Astrocyte of the hippocampus (primary cell): ENCODE results near the gene GLB1L2.
A peak's percentile ranks its signal among the peaks of the same experiment; 100 is the strongest.

Experiments used
- DNase-seq: peaks from one replicate; pipeline ENCODE4 v3.0.0; 2011; ENCODE audit warnings: low read depth, low spot score

The GLB1L2 gene

DNA sequence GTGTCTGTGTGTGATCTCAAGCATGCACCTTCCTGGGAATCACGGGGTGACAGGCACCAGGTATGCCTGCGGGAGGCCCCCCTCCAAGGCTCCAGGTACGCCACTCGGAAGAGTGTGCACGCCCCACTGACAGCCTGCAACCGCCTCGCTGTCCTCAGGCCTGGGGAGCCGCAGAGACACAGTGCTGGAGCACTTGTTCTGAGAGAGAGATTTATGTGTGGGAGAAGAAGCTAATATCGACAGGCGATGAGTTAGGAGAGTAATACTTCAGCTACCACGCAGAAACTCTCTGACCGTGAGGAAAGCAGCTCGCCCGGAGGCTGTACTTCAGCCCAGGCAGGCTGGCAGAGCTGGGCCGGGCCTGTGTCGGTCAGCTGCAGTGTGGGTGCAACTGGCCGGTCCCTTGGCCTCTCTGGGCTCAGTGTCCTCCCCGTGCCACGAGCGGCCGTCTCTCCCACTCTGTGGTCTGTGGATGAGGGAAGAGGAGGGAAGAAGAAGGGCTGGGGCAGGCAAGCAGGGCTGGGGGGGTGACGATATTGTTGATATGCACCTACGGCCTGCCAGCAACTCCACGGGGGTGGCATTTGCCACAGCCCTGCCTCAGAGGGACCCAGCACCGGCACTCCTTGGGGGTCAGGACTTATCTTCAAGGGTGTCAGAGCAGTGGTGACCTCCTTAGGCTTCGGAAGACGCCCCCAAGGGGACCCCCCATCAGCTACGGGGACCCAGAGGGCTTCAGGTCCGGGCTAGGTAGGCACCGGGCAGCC is 73.0 kb downstream of the GLB1L2 start:
- DNase-seq, result no peak

DNA sequence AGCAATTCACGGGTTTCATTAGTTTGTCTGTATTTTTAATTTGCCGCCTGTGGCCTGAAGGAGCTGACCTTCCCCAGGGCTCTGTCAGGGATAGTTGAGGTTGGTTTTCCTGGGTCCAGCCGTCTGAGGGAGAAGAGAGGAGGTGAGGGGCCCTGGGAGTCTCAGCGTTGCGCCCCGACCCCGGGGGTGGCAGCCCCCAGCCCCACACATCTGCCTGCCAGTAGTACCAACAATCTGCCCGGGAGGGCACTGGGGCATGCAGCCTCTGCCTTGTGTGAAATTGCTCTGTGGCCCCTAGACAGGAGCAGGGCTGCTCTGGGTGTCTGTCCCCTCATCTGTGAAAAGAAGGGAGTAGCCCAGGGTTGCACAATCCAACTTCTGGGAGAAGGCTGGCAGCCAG is 73.6 kb downstream of the GLB1L2 start:
- DNase-seq, result no peak

DNA sequence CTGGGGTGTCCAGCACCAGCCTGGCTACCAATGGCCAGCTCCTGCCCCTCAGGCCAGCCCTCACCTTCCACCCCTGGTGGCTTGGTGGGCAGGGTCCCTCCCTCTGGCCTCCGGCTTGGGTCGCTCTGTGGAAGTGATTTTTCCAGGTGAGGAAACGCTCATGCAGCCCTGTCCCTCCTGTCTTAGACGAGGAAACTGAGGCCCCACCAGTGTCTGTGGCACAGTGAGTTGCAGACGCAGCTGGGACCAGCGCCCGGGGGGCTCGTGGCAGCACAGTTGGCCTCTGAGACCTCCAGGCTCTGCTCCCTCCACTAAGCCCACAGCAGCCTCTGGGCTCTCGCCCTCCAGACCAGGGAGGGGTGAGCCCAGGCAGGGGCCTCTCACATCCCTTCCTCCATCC is 74.1 kb downstream of the GLB1L2 start:
- DNase-seq, result no peak

DNA sequence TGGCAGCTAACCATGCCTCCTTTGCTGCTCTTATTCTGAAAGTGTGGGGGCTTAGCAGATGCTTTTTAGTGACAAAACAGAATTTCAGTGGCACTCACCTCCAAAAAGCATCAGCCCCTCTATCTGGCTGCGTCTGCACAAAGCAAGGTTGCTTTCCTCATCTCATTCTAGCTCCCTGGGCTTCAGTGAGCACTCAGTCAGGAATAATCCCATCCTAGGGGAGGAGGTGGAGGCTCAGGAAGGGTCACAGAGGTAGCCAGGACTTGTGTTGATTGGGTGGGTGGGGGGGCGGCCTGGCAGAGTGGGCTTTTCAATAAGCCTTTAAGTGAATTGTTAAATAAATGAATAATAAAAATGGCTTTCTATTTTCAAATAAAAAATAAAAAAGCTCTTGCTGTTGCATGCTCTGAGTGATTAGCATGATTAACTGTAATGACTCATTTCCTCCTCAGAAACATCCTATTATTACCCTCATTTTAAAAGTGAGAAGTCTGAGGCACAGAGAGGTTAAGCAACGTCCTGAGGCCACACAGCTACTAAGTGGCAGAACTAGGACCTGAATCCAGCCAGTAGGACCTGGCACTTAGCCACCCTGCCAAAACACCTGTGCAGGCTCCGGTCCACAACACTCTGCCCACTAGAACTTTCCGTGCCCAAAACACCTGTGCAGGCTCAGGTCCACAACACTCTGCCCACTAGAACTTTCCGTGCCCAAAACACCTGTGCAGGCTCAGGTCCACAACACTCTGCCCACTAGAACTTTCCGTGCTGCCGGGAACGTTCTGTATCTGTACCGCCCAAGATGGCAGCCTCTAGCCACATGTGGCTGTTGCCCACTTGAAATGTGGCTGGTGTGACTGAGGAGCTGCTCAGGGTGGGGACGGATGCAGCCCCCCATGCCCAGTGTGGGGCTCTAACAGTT is 74.7 kb downstream of the GLB1L2 start:
- DNase-seq, result no peak

DNA sequence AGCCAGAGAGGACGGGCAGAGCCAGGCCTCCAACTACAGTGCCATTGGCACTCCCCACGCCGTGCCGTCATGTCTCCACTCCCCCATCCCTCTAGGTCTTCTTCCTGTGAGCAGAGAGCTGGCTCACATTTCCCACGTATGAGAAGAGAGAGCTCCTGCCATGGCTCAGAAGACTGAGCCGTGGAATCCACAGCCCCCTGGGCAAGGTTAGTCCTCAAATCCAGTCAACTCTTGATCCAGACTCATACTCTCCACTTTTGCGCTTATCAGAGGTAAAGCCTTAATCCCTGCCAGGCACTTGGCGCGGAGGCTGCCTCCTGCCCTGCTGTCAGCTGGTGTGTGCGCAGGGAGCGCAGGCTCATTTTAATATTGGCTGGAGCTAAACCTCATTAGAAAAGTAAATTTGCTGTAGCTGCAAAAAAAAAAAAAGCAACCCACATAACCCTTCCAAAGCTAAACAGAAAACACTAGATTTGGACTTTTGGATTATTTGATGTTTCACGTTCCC is 75.6 kb downstream of the GLB1L2 start:
- no peak for DNase-seq

DNA sequence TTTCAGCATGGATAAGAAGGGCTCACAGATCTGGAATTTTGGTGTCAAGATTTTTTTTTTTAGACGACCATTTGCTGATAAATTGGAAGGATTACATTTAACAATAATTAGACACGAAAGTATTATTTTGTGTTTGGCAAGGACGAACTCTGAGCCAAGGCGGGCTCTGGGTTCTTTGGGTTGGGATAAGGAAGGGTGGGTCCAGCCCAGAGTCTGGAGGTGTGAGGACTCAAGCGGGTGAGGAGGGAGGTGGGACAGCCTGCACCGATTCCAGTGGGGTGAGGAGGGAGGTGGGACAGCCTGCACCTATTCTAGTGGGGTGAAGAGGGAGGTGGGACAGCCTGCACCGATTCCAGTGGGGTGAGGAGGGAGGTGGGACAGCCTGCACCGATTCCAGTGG is 76.1 kb downstream of the GLB1L2 start:
- DNase-seq, result no peak

DNA sequence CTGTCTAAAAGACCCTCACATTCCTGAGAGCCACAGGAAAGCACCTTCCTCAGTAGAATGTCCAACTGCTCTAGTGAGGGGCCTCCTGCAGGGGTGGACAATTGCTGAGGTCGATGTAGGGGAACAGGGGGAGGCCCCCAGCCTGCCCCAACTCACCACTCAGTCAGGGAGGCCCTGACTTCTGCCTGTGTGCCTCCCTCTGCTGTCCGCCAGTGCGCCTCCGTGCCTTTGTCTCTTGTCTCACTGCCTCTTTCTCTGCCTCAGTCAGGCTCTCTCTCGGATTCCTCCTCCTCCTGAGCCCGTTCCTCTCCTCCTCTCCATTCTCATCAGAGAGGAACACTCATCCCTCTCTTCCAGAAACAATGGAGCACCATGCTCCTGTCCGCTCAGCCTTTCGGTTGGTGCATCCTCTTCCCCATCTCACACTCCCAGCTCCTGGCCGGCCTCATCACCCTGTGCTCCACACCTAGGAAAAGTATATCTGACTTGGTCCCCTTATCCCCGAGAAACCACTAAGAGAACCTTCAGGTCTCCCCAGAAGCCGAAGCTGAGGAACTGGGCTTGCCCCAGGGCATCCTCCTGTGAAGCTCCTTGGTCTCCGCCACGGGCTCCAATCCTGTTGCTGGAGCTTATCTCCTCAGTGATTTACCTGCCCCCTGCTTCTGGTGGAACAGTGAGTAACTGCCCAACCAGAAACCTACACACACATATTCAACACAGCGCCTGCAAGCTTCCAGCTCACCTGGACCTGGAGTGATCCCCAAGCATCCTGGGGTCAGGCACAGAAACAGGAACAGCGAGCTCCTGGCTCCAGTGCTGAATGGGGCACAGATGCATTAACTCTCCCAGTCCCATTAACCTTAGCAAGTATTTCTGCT is 78.0 kb downstream of the GLB1L2 start:
- no peak for DNase-seq

DNA sequence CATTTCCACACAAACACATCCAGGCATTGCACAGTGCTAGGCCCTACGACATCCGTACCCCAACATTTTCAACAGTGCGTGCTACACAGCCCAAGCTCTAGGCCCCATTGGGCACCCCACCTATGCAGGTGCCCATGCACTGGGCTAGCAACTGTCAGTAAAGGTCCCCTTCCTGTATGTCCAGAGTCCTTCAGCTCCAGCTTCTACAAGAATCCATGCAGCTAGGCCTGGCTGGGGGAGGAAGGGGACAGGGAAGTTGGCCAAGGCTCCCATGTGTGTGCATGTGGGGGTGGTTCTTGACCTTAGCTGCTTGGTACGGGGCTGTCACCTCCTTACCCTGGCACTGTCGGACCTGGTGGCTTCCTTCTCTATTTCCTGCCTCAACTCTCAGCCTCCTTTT is 79.0 kb downstream of the GLB1L2 start:
- no peak for DNase-seq

DNA sequence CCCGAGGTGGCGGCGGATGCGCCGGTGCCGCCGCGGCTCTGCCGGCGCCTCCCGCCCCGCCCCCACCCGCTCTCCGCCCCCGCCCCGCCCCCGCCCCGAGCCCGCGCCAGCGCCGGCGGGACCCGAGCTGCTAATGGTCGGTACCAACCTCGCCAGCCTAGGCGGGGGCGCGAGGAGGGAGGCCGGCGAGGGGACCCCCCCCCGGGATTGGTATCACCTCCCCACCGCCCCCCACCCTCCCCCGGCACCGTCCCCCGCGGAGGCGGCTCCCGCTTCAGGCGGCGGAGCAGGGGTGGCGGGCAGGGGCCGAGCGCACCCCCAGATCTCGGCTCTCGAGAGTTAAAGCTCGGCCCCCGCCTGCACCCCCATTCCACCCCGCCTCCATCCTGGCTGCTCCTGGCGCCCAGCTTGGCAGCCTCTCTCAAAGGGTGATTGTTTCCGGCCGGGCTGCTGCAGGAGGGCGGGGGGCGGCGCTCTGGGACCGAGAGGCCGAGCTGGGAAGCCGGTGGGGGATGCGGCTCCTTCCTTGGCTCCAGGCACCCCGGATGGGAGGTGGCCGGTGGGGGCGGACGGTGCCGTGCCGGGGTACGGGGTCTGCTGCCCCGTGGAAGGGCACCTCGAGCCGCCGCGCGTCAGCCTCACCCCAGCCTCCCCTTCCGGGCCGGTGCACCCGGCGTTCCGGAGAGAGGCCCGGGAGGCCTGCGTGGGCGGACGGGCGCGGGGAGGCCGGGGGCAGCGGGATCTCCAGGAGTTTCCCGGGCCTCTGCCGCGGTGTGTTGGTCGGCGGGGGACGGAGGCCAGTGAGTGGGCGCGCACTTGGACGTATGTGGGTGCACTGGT is 80.6 kb downstream of the GLB1L2 start, which contains the start of gene B3GAT1:
B3GAT1 (minus strand) TSS at position 40 of the 840 bp plus-strand sequence. CDS start 24,583 bp downstream, outside the sequence.
- peak; percentile 32 for DNase-seq

DNA sequence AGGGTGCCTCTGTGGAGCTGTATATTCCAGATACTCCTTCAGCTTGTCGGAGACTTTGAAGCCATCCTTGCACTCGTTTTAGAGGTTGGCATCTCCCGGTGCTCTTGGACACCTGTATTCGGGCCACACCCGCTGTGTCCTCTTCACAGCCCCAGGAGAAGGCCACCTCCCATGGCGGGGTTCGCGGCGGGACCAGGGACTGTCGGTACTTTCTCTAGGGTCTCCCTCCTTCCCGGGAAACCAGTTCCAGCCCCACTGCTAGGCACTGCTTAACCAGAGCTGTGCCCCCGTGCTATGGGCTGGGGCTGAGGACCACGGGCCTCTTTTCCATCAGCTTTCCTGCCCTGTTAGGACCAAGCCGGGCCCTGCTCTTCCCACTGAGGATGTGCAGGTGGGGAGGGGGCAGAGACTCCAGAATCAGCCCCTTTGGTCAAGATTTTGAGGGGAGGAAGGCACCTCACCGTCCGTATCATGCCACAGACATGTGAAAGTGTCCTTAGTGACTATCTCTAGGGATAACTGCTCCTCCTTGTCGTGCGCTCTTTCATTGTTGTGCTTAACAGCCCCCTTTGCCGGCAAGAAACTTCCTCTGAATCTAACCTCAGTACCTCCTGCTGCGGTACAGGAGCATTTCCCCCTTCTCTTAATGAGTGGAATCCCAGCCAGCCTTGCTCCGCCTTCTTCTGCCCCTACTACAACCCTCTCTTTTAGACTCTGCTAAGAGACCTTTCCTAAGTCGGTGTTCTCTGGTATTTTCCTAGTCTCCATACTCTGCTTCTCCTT is 81.4 kb downstream of the GLB1L2 start:
- no peak for DNase-seq

DNA sequence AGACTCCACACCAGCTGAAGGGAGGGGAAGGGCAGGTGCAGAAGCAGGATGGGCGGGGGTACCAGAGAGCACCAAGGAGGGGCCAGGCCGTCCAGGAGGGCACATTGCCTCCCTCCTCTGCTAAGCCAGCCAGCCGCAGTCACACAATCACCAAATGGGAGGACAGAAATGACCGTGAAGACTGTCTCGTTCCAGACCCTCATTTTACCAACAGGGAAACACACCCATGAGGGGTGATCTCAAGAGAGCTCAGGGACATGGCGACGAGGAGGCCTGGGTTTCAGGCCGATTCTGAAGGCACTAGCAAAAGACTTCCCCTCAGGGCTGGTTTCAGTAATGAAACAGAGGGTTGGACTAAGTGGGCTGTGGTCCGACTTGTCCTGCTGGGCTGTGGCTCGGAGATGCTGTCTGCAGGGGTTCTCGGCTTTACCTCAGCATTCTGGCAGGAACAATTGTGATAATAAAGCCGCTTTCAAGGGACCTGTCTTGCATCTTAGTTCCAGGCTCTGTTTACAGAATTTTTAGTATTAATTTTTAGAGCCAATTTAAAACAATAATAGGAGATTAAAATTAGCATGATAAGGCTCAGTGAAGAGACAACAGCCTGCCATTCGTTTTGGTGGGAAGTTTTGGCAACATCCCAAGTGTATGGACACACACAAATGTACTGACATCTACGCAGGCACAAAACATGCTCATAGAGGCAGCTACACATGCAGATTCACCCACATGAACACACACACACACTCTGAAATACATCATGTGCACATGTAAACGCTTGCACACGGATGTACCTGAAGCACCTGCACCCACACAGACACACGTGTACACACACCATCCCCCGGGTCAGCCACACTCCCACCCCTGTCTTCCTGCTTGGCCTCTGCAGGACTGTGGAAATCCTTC is 82.3 kb downstream of the GLB1L2 start:
- DNase-seq, result no peak

DNA sequence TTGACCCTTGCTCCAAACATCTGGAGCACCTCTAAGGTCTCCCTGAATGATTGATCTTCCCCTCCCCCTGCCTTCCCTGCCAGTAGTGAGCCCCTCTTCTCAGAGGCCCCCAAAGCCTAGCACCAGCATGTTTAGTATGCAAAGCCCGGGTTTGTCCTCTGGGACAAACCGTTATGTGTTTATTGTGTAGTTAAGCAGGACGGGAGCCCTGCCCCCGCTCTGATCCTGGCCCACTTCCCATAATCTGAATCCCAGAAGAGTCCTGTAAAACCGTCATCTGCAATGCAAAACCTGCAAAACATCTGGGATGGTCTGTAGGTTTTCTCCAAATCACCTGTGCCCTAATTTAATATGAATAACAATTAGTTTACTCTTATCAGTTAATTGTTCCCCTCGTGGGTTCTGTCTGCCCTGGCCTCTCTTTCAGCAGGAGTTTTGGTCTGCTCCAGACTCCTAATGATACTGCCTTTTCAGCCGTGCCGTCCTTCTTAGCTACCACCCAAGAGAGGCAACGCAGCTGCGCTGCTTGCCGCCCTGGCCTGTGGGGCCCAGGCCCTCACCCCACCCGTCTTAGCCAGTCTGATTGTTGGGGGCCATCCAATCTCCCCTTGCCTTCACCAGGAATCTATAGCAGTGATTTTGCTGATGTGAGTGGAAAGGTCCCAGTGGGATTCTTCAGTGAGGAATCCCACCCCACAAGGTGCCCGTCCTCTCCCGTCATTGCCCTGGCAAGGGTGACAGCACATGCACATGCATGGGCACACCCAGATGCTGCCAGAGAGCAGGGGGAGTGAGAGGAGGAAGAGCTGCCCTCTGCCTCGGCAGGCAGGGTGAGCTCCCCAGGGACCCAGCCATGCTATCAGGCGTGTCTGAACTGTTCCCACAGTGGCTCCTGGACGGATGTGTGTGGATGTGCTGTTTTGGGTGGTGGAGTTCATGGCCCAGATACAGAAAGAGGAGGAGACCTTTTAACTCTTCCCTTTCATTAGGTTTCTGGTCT is 83.3 kb downstream of the GLB1L2 start:
- DNase-seq, result no peak

DNA sequence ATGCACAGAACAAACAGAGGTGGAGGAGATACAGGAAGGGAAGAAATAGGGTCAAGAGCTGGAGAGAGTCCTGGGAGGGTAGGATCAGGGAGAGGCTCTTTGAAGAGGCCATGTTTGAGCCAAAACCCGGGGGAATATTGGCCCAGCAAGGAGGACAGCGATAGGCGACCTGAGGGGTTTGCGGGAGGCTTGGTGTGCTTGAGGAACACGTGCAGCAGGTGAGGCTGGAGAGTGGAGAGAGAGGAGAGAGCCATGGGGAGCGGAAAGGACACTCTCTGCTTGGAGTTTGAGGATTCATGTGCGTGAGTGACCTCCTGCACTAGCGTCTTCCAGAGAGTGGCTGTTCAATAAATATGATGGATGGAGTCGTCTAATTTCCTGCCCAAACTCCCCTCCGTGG is 84.9 kb downstream of the GLB1L2 start:
- no peak for DNase-seq

DNA sequence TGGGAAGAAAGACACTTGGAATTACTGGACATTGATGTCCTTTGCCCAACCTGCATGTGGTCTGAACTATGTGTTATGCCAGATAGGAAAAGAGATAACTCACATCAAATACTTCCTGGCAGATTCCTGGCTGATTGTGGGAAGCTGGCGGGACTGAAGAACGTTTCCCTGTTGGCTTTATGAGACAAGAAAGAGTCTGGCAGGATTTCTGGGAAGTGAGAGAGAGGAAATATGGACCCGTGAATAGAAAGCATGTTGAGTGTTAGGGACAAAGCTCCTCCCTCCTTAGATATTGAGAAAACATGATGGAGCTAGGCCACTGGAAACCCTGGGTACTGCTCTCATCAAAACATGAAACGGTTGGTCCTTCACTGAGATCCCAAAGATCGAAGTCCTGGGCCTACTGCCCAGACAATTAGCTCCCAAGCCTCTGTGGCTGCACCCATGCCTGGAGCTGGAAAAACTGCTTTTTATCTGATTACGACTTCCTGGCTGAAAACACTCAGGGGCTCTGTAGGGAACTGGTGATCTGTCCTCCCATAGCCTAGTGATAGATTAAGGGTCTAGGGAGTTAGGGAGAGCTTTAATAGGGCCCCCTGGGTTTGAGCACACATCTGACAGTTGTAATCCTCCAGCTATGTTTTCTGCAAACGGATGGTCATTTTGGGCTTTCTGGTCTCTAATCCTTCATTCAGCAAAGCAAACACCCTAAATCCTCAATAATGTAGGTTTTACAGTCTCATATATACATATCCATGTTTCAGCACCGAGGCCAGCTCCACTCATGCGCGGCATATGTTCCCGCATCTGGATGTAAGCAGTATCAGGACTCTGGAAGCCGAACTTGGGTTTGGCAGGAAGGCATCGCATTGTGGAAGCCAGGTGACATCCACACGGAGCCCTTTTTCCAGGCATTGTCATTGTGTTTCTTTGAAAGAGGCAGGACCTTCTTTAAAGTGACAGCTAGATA is 86.4 kb downstream of the GLB1L2 start:
- DNase-seq, result peak; percentile 36

DNA sequence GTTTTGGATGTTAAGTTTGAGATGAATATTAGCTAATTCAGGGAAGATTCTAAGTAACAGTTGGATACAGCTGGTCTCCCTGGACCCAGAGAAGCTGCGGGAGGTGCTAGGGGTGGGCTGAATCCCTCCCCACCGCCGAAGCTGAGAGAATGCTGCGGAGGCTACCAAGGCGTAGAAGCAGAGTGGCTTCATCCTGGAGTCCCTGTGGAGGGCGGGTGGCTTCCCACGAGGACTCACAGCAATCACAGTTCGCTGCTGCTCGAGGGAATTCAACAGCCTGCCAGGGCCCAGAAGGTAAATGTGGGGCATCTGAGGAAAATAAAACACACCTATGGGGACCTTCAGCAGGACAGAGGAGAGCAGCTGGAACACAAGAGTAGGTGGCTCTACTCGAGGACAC is 91.3 kb downstream of the GLB1L2 start:
- DNase-seq, result no peak

DNA sequence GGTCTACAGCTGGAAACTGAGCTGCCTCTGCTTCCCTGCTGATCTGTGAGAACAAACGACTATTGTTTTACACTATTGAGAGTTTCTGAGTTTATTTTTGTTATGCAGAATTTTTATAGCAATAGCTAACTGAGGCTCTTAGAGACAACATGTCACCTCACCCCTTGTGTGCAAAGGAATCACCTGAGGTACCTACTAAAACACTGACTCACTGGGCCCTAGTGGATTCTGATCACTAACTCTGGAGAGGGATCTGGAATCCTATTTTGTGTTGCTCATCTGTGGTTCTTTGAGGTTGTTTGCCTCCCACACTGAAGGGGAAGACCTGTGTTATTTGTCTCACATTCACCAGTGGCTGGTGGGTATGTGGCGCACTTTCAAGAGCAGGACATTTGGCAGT is 93.6 kb downstream of the GLB1L2 start:
- DNase-seq, result no peak
